GM18517 (cell line): ENCODE results near the gene PDCD6IP.
A peak's percentile ranks its signal among the peaks of the same experiment; 100 is the strongest.
"Not testable (repeated sequence)": the region's sequence is repeated elsewhere in the genome, so short reads cannot be mapped to it uniquely, and the experiment has no call there.

Source experiments
- ATAC-seq: cut with Tn5 transposase; IDR thresholded peaks from one replicate; pipeline ENCODE4 v1.9.1; 2021; ENCODE audit warnings: mild to moderate bottlenecking, moderate library complexity; ENCODE audit not compliant: unreplicated experiment

PDCD6IP gene

GRCh38 chr3:33798418-33799201 is at the start of gene PDCD6IP:
PDCD6IP (plus strand) TSS chr3:33798630; CDS start chr3:33798729, 99 bp downstream.
- peak; percentile 87 for ATAC-seq

- no peak for ATAC-seq
Measured at GRCh38 chr3:33749546-33750210, 48.8 kb upstream of the PDCD6IP start.

GRCh38 chr3:33750211-33750548 is 48.2 kb upstream of the PDCD6IP start:
- ATAC-seq: no peak

DNA sequence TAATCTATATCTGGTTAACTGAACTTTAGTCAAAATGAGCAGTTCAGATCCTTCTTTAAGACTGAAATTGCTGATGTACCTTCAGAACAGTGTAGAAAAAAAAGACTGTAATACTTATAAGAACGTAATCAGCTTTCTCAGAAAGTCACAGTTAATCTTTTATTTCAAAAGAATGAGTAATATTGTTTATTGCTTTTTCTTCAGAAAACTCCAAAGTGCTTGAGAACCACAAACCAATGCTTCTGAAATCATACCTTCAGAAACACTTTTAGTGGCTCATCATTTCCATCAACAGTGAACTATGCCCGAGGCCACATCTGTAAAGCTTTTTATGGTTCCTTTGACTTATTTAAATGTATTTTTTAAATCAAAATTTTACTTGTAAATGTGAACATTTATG is 47.1 kb upstream of the PDCD6IP start:
- no peak for ATAC-seq

DNA sequence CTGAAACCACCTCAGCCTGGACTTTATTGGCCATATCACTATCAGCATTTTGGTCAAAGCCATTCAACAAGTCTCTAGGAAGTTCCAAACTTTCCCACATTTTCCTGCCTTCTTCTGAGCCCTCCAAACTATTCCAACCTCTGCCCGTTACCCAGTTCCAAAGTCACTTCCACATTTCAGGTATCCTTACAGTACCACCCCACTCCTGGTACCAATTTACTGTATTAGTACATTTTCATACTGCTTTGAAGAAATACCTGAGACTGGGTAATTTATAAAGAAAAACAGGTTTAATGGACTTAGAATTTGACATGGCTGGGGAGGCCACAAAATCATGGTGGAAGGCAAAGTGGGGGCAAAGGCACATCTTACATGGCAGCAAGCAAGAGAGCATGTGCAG is 44.0 kb upstream of the PDCD6IP start:
- not testable (repeated sequence) for ATAC-seq

DNA sequence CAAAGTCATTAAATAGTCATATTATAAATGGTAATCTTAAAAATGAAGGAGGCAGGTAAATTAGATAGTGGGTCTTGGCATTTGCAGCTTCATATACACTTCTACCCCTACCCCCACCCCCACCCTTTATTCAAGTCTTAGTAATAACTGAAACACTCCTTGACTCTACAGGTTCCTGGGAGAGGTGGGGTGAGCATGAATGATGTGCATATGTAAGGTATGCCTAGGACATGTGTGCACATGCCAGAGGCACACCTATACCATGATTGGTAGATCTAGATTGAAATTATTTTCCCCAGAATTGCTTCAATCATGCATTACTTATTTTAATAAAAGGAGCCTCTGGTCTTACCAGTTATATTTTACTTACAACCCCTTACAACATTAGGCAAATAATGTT is 40.1 kb upstream of the PDCD6IP start:
- ATAC-seq: no peak

GRCh38 chr3:33758864-33759263 is 39.6 kb upstream of the PDCD6IP start:
- no peak for ATAC-seq

DNA sequence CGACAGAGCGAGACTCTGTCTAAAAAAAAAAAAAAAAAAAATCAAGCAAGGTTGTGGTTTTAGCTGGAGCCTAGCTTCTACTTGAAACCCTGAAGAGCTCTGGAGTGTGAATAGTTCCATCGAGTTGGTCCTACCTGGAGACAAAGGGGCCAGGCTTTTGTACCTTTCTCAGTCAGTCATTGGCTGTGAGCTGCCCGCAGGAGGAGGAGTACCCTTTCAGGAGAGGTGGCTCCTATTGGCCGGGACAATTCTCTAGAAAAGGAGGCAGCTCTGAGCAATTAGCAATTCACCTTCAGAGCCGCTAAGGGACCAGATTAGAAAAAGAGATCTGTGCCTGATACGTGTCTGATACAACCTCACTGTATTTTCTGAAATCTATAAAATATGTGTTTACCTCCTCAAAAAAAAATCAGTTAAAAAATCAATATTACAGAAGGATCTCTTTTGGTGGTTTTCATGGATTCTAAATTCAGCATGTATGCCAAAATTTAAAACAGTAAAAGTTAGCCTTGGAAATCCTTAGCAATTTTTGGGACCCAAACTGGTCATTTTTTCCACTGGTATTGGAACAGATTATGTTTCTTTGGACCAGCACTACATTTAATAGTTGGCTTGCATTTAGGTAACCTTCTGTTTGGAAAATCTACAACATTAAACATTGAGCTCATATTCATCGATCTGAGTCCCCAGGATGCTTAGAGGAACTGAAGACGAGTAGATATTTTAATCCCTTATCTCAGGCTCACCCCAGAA is 29.7 kb upstream of the PDCD6IP start:
- no peak for ATAC-seq

DNA sequence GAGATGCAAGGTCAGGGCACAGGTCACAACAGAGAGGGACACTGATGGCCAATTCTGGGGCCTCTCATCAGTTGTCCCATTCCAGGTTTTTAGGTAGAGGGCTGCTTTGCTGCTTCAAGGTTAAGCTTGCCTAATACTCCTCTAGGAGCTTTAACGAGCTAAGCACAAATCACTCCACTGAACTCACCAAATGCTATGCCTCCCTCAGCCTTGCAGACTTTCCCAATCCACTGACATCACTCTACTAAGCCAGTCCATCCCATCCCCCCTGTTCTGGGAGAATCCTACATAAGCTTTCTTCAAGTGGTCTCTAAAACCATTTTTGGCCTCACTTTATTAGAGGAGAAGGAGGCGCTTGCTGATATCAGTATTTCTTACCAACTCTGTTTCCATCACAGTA is 24.8 kb upstream of the PDCD6IP start:
- ATAC-seq: no peak

GRCh38 chr3:33775363-33775762 is 23.1 kb upstream of the PDCD6IP start:
- ATAC-seq: no peak

DNA sequence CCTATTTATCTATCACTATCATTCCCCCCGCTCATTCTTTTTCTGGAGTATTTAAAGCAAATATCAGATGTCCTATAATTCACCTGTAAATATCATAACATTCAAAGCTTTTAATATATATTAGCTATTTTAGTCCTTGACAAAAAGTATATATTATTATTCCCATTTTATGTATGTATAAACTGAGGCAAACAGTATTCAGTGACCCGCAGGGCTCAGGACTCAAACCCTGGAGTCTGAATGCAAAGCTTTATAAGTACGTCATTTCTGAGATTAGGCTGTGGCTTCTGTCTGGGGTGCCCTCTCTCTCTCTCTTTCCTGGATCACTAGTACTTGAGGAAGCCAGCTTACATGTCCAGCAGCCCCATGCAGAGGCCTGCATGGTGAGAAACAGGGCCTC is 20.4 kb upstream of the PDCD6IP start:
- no peak for ATAC-seq

DNA sequence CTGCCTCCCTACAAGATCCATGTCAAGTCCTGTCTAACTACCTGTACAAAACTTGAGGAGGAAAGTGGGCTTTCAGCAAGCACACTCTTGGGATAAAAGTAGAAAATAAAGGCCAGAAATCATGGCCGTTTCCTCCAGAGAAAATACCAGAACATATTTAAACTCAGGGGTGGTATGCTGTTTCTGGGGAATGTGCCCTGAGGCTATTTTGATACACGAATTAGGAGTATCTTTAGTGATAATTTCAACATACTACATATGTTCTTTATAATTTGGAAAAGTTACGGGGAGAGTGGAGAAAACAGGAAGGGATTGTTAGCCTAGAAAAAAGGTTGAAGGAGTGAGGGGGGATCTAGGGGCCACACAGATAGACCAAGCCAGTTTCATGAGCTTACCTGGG is 18.7 kb upstream of the PDCD6IP start:
- ATAC-seq: no peak

GRCh38 chr3:33781413-33781812 is 17.0 kb upstream of the PDCD6IP start:
- not testable (repeated sequence) for ATAC-seq

DNA sequence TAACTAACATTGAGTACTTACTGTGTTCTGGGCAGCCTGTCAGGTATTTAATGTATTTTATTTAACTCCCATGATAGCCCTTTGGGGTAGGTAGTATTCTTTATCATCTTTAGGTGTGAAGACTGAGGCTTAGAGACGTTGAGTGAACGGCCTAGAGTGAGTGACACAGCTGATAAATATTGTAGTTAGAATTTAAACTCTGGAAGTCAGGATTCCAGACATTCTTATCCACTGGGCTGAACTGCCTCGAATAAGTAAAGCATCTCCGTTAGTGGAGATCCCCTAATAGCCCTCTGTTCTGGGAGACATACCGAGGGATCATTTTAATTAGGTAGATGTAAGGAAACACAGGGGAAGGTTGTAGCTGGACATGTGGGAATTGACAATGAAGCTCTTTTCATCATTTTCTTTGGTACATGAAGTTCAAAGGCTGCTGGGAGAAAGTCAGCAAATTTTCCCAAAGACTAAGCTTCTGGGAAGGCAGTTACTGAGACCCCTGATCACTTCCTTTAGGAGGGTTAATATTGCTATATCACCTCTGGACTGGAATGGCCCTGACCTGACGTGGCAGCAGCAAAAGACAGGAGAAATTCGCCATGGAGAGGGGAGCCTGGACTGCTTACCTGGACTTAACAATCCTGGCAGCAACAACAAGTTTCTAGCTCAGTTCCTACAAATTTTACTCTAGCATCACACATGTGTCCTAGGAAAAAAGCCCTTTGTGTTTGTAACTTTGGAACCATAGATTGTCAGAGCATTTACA is 11.7 kb upstream of the PDCD6IP start:
- ATAC-seq: no peak

- ATAC-seq: peak; percentile 83
Measured at GRCh38 chr3:33787328-33788009, 11.0 kb upstream of the PDCD6IP start.

DNA sequence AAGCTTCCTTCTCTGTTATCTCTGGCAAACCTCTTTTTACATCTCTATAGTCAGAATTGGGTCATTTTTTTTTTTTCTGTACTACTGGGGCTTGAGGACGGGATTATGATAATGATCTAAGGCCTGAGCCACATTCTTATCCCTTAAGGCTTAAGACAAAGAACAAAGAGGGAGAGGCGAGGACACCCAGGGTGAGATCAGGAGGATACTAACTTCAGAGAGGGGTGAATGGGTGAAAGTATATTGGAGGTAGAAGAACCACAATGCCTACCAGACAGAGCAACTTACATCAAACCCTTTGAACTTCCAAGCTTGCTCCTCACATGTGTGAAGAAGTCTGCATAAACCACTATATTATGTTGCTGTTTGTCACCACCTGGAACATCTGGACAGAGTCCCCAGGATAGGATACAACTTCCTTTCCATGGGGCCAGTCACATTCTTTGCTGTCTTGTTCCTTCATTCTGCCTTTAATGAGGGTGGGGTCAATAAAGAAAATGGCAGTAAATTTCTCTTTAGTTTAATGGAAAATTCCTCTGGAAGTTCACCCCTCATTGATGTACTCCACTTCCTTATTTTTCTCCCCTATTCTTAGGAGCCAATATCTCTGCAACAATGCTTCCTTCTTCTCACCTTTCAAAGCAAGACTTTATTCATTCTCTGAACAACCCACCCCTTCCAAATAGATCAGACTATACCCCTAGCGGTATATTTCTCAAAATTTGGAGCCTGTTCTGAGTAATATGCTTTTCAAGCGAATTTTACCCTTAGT is 9.1 kb upstream of the PDCD6IP start:
- no peak for ATAC-seq

- no peak for ATAC-seq
Measured at GRCh38 chr3:33790091-33790490, 8.3 kb upstream of the PDCD6IP start.

DNA sequence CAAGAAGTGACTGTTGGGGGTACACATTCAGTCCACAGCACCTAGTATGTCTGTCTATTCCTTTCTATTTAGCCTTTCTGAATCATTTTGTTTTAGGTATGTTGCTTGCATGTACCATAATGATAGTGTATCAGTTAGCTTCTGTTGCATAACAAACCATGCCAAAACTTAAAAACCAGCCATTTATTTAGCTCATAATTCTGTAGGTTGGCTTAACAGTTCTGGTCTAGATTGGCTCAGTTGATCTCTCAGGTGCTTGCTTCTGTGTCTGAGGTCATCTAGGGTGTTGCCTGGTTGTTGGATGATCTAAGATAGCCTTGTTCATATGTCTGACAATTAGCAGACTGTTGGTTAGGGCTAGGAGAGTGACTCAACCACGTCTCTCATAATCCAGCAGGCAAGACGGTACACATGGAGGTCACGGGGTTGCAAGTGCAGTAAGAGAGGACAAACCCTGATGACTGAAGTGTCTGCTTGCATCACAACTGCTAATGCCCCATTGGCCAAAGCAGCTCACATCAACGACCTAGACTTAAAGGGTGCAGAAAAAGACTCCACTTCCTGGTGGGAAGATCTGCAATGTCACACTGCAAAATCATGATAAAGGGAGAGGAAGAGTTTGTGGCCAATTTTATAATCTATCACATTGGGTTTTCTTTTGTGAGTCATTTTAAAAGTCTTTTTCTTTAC is 6.8 kb upstream of the PDCD6IP start:
- ATAC-seq: no peak

DNA sequence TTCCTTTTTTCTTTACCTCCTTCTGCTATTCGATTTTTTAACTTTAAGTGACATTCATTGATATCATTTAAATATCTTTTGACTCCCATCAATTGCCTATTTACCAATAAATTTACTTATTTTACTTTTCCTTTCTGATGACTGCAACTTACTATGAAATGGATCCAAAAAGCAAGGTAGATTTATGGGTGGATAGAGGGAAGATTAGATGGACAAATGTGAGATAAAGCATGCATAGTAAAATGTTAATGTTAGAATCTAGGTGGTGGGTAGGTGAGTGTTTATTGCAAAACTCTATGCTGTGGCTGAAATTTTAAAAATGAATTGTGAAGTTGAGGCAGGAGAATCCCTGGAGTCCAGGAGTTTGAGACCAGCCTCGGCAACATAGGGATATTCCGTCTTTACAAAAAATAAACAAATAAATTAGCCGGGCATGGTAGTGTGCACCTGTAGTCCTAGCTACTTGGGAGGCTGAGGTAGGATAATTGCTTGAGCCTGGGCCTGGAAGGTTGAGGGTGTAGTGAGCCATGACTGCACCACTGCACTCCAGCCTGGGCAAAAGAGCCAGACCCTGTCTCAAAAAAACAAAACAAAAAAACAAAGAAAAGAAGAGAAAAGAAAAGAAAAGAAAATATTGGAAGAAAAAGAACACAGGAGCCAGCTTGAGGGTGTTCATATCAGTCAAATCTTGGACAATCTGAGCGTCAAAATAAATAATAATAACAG is 6.1 kb upstream of the PDCD6IP start:
- ATAC-seq: no peak
